DOHH2 (cell line): ENCODE measurements around the gene ZNF79.

Experiments
- H3F3A ChIP-seq: fragments of 200-600 bp; sonication (generic), shearing (Covaris generic); 2 replicates; pipeline ENCODE4 v1.6.0; 2016; ENCODE audit warnings: antibody characterized with exemption, mild to moderate bottlenecking; ENCODE audit not compliant: control insufficient read depth, insufficient read depth
- H3K27ac ChIP-seq: fragments of 200-600 bp; sonication (generic); 2 replicates; pipeline ENCODE4 v1.5.1; 2014; ENCODE audit warnings: low read depth, mild to moderate bottlenecking, low read length, moderate library complexity
- H3K27me3 ChIP-seq: fragments of 200-600 bp; sonication (generic); 2 replicates; pipeline ENCODE4 v1.6.1; 2014; ENCODE audit warnings: mild to moderate bottlenecking, low read length, mixed read lengths; ENCODE audit not compliant: control insufficient read depth
- H3K36me3 ChIP-seq: fragments of 200-600 bp; sonication (generic); 2 replicates; pipeline ENCODE4 v1.6.1; 2014; ENCODE audit warnings: mild to moderate bottlenecking, low read length, moderate library complexity, mixed read lengths; ENCODE audit not compliant: control insufficient read depth
- H3K4me1 ChIP-seq: fragments of 200-600 bp; sonication (generic); 2 replicates; pipeline ENCODE4 v1.6.1; 2014; ENCODE audit warnings: mild to moderate bottlenecking, low read length, mixed read lengths; ENCODE audit not compliant: control insufficient read depth
- H3K4me2 ChIP-seq: fragments of 200-600 bp; sonication (generic); 2 replicates; pipeline ENCODE4 v1.6.0; 2014; ENCODE audit warnings: mild to moderate bottlenecking, low read length, moderate library complexity
- H3K4me3 ChIP-seq: fragments of 200-600 bp; sonication (generic); 2 replicates; pipeline ENCODE4 v1.5.1; 2014; ENCODE audit warnings: mild to moderate bottlenecking, low read length, mixed read lengths
- H3K79me2 ChIP-seq: fragments of 200-600 bp; sonication (generic); 2 replicates; pipeline ENCODE4 v1.6.1; 2014; ENCODE audit warnings: mild to moderate bottlenecking, low read length, mixed read lengths; ENCODE audit not compliant: control insufficient read depth
- H3K9me2 ChIP-seq: fragments of 200-600 bp; sonication (generic); replicated peaks from 2 replicates; pipeline ENCODE4 v1.6.1; 2014; ENCODE audit warnings: mild to moderate bottlenecking, low read length, mixed read lengths; ENCODE audit not compliant: control insufficient read depth
- H3K9me3 ChIP-seq: fragments of 200-600 bp; sonication (generic); 2 replicates; pipeline ENCODE4 v1.6.1; 2014; ENCODE audit warnings: antibody characterized with exemption, low read length, mixed read lengths; ENCODE audit not compliant: control insufficient read depth, insufficient read depth
- H4K20me1 ChIP-seq: fragments of 200-600 bp; sonication (generic); 2 replicates; pipeline ENCODE4 v1.6.0; 2014; ENCODE audit warnings: low read depth, mild to moderate bottlenecking, antibody characterized with exemption, low read length, moderate library complexity; ENCODE audit not compliant: control insufficient read depth, insufficient read depth
- EZH2phosphoT487 ChIP-seq: fragments of 200-600 bp; sonication (generic); IDR thresholded peaks from 2 replicates; pipeline ENCODE4 v1.6.1; 2017; ENCODE audit warnings: borderline replicate concordance, mild to moderate bottlenecking, antibody characterized with exemption, low read length, moderate library complexity, mixed read lengths
- TF ChIP-seq, protein P1 (sequence below): fragments of 200-600 bp; sonication (generic); IDR thresholded peaks from one replicate; pipeline ENCODE4 v1.5.1; 2014; ENCODE audit warnings: antibody characterized with exemption, mild to moderate bottlenecking, low read depth, low read length; ENCODE audit not compliant: poor library complexity, severe bottlenecking

Gene ZNF79

GRCh38 chr9:127452691-127453090, 28.5 kb downstream of the ZNF79 start:
- H3K4me3 ChIP-seq = peak overlapping the region; percentile 98
- peaks cover 52% of the 10 kb centered on the region for H3K36me3 ChIP-seq
- H3K4me1 ChIP-seq = peaks cover 36% of the 10 kb centered on the region
- no peak for TF ChIP-seq EZH2phosphoT487
- TF ChIP-seq, protein P1, sequence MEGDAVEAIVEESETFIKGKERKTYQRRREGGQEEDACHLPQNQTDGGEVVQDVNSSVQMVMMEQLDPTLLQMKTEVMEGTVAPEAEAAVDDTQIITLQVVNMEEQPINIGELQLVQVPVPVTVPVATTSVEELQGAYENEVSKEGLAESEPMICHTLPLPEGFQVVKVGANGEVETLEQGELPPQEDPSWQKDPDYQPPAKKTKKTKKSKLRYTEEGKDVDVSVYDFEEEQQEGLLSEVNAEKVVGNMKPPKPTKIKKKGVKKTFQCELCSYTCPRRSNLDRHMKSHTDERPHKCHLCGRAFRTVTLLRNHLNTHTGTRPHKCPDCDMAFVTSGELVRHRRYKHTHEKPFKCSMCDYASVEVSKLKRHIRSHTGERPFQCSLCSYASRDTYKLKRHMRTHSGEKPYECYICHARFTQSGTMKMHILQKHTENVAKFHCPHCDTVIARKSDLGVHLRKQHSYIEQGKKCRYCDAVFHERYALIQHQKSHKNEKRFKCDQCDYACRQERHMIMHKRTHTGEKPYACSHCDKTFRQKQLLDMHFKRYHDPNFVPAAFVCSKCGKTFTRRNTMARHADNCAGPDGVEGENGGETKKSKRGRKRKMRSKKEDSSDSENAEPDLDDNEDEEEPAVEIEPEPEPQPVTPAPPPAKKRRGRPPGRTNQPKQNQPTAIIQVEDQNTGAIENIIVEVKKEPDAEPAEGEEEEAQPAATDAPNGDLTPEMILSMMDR = no peak
- H4K20me1 ChIP-seq = peaks cover 22% of the 10 kb centered on the region
- H3K4me2 ChIP-seq = peak overlapping the region; percentile 97
- H3K27me3 ChIP-seq = no peaks in the 10 kb centered on the region
- H3K27ac ChIP-seq = no peak overlapping the region
- H3K79me2 ChIP-seq = peaks cover 51% of the 10 kb centered on the region
- peaks cover 37% of the 10 kb centered on the region for H3F3A ChIP-seq
- no peaks in the 10 kb centered on the region for H3K9me2 ChIP-seq
- H3K9me3 ChIP-seq = no peaks in the 10 kb centered on the region

DNA sequence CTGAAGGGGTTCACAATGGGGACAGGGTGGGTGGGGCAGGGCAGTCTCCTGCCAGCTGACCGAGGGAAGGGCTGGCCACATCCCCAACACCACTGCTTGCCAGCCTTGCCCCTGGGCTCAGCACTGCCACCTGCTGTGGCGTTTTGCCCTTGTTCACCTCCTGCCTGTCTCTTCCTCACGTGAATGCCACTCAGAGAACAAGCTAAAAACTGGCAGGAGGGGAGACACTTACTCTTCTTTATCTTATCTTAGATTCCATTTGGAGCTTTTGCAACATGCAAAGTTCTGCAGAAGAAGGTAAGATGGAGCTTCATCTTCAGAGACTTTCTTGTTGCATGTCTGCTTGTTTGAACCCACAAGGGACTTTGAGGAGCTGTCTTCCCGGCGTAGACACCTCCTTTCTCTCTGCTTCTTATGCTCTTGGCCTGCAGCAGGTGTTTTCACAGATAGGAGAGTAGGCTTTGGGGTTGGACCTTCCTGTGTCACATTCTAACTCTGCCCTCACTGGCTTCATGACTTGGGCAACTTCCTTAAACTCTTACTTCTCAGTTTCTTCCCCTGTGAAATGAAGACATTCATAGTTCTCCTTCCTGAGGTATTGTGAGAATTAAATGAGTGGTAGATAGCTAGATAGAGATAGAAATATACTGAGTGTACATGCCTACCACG, 31.3 kb downstream of the ZNF79 start:
- H3K4me1 ChIP-seq = peaks cover 16% of the 10 kb centered on the region
- peak overlapping the region; percentile 35 for H3K4me3 ChIP-seq
- H4K20me1 ChIP-seq = peaks cover 3% of the 10 kb centered on the region
- peaks cover 10% of the 10 kb centered on the region for H3F3A ChIP-seq
- H3K9me2 ChIP-seq = no peaks in the 10 kb centered on the region
- H3K27me3 ChIP-seq = no peaks in the 10 kb centered on the region
- H3K9me3 ChIP-seq = no peaks in the 10 kb centered on the region
- H3K36me3 ChIP-seq = peaks cover 36% of the 10 kb centered on the region
- peaks cover 23% of the 10 kb centered on the region for H3K79me2 ChIP-seq
- H3K4me2 ChIP-seq = peak overlapping the region; percentile 46
- TF ChIP-seq, protein P1 = peak; percentile 59
- TF ChIP-seq EZH2phosphoT487 = no peak
- peak overlapping the region; percentile 36 for H3K27ac ChIP-seq

DNA sequence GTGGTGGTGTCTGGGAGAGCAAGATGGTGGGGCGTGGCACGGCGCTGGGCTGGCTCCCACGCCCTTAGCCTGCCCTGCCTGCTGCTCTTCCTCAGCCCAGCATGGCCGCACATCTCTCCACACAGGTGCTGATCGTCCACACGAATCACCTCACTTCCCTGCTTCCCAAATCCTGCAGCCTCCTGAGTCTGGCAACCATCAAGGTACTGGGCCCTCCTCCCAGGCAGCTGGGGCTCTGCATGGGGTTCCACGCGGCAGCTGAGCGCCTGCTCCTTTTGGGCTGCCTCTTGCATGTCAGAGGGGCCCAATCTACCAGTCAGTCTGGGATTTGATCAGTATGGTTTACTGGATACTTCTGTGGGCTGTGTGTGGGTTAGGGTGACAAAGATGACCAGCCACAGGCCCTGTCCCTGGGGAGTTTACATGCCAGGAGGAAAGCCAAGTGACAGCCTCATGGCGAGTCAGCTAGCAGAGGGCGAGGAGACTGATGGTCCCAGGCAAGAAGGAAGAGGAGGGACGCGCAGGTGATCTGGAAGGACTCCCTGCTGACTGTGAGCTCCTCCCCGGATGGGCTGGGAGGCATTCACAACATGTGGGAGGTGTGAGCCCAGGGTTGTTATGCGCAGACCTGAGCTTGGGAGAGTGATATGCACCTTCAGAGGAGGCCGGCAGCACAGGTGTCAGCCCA, 33.2 kb downstream of the ZNF79 start:
- TF ChIP-seq, protein P1 = no peak
- no peak for TF ChIP-seq EZH2phosphoT487
- H3K36me3 ChIP-seq = peaks cover 26% of the 10 kb centered on the region
- no peaks in the 10 kb centered on the region for H3K27me3 ChIP-seq
- H3K9me3 ChIP-seq = no peaks in the 10 kb centered on the region
- H3K4me3 ChIP-seq = no peak overlapping the region
- H3K79me2 ChIP-seq = peaks cover 5% of the 10 kb centered on the region
- H3K4me2 ChIP-seq = no peak overlapping the region
- H3K27ac ChIP-seq = no peak overlapping the region
- peaks cover 3% of the 10 kb centered on the region; the same call in 1 of the 2 replicates for H3F3A ChIP-seq
- peaks cover 12% of the 10 kb centered on the region for H3K4me1 ChIP-seq
- no peaks in the 10 kb centered on the region for H4K20me1 ChIP-seq
- H3K9me2 ChIP-seq = no peaks in the 10 kb centered on the region
